ENCODE data around the gene ITPRIPL2. TPM values are rescaled to one million over a fixed set of nuclear protein-coding genes. Genes with fewer than 3 reads are reported as not detected.

ITPRIPL2 gene
- total and polyA plus RNA-seq, 2 of the 13 experiments (the other 11 are each of a cell fraction or from before 2014, with no cell fraction given), result 5.9 to 12.6 TPM

DNA sequence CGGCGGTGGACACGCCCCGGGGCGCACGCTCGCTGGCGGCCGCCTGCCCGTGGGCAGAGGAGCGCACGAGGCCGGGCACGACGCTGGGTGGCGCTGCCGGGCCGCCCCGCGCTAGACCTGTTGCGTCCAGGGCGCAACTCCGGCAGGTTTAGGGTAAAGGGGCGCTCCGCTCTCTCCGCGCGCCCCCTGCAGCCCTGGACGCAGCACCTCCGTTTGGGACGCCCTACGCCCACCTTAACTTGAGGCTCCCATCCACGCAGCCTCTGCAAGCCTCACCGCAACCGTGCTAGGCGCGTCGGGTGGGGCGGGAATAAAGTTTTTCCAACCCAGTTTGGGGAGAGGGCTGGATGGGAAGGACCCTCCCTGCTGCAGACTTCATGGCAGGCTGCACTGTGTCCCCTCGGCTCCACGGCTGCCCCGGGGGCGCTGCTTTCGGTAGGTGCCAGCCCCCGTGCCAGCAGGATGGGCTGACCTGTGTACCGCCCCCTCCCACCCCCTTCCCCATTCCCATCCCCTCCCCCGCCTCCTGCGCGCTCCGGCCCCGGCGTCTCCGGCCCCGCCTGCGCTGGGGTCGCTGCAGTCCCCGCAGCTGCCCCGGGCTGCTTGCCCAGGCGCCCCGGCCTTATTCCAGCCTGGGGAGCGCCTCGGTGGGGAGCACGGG, 54.1 kb downstream of the ITPRIPL2 start, which contains the start of gene SYT17 (continued):
- TF ChIP-seq, protein P1, sequence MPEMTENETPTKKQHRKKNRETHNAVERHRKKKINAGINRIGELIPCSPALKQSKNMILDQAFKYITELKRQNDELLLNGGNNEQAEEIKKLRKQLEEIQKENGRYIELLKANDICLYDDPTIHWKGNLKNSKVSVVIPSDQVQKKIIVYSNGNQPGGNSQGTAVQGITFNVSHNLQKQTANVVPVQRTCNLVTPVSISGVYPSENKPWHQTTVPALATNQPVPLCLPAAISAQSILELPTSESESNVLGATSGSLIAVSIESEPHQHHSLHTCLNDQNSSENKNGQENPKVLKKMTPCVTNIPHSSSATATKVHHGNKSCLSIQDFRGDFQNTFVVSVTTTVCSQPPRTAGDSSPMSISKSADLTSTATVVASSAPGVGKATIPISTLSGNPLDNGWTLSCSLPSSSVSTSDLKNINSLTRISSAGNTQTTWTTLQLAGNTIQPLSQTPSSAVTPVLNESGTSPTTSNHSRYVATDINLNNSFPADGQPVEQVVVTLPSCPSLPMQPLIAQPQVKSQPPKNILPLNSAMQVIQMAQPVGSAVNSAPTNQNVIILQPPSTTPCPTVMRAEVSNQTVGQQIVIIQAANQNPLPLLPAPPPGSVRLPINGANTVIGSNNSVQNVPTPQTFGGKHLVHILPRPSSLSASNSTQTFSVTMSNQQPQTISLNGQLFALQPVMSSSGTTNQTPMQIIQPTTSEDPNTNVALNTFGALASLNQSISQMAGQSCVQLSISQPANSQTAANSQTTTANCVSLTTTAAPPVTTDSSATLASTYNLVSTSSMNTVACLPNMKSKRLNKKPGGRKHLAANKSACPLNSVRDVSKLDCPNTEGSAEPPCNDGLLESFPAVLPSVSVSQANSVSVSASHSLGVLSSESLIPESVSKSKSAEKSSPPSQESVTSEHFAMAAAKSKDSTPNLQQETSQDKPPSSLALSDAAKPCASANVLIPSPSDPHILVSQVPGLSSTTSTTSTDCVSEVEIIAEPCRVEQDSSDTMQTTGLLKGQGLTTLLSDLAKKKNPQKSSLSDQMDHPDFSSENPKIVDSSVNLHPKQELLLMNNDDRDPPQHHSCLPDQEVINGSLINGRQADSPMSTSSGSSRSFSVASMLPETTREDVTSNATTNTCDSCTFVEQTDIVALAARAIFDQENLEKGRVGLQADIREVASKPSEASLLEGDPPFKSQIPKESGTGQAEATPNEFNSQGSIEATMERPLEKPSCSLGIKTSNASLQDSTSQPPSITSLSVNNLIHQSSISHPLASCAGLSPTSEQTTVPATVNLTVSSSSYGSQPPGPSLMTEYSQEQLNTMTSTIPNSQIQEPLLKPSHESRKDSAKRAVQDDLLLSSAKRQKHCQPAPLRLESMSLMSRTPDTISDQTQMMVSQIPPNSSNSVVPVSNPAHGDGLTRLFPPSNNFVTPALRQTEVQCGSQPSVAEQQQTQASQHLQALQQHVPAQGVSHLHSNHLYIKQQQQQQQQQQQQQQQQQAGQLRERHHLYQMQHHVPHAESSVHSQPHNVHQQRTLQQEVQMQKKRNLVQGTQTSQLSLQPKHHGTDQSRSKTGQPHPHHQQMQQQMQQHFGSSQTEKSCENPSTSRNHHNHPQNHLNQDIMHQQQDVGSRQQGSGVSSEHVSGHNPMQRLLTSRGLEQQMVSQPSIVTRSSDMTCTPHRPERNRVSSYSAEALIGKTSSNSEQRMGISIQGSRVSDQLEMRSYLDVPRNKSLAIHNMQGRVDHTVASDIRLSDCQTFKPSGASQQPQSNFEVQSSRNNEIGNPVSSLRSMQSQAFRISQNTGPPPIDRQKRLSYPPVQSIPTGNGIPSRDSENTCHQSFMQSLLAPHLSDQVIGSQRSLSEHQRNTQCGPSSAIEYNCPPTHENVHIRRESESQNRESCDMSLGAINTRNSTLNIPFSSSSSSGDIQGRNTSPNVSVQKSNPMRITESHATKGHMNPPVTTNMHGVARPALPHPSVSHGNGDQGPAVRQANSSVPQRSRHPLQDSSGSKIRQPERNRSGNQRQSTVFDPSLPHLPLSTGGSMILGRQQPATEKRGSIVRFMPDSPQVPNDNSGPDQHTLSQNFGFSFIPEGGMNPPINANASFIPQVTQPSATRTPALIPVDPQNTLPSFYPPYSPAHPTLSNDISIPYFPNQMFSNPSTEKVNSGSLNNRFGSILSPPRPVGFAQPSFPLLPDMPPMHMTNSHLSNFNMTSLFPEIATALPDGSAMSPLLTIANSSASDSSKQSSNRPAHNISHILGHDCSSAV (CRISPR knock-in tag; IDR thresholded peaks at IDR 0.05; ENCODE audit: borderline replicate concordance), result no peak
- TF ChIP-seq ZFX (CRISPR knock-in tag; IDR thresholded peaks at IDR 0.05; ENCODE audit: low read depth) (peak; percentile 44), GABPA (IDR thresholded peaks at IDR 0.05; ENCODE audit: low read depth, low read length) (no peak), GABPA (CRISPR knock-in tag; IDR thresholded peaks at IDR 0.05; ENCODE audit: low read depth) (no peak), CREM (IDR thresholded peaks at IDR 0.05) (no peak), CREM (CRISPR knock-in tag; IDR thresholded peaks at IDR 0.05) (no peak), NFYB (CRISPR knock-in tag; IDR thresholded peaks at IDR 0.05) (0 out of 2 replicates have a peak, but pooled peaks have one; percentile 10), PTBP1 (IDR thresholded peaks at IDR 0.05; ENCODE audit: low read depth, low read length, poor library complexity, severe bottlenecking) (no peak), NFIC (IDR thresholded peaks at IDR 0.05; ENCODE audit: low read length) (no peak), STAT5B (CRISPR knock-in tag; IDR thresholded peaks at IDR 0.05) (no peak), MIER2 (CRISPR knock-in tag; IDR thresholded peaks at IDR 0.05) (no peak), ZNF777 (CRISPR knock-in tag; IDR thresholded peaks at IDR 0.05) (peak; percentile 48; the same call in 1 of the 2 replicates), TBP (CRISPR knock-in tag; IDR thresholded peaks at IDR 0.05) (no peak), ZNF564 (CRISPR knock-in tag; IDR thresholded peaks at IDR 0.05) (no peak)
- TF ChIP-seq, protein P2, sequence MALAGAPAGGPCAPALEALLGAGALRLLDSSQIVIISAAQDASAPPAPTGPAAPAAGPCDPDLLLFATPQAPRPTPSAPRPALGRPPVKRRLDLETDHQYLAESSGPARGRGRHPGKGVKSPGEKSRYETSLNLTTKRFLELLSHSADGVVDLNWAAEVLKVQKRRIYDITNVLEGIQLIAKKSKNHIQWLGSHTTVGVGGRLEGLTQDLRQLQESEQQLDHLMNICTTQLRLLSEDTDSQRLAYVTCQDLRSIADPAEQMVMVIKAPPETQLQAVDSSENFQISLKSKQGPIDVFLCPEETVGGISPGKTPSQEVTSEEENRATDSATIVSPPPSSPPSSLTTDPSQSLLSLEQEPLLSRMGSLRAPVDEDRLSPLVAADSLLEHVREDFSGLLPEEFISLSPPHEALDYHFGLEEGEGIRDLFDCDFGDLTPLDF (CRISPR knock-in tag; IDR thresholded peaks at IDR 0.05), result no peak
- TF ChIP-seq, protein P3, sequence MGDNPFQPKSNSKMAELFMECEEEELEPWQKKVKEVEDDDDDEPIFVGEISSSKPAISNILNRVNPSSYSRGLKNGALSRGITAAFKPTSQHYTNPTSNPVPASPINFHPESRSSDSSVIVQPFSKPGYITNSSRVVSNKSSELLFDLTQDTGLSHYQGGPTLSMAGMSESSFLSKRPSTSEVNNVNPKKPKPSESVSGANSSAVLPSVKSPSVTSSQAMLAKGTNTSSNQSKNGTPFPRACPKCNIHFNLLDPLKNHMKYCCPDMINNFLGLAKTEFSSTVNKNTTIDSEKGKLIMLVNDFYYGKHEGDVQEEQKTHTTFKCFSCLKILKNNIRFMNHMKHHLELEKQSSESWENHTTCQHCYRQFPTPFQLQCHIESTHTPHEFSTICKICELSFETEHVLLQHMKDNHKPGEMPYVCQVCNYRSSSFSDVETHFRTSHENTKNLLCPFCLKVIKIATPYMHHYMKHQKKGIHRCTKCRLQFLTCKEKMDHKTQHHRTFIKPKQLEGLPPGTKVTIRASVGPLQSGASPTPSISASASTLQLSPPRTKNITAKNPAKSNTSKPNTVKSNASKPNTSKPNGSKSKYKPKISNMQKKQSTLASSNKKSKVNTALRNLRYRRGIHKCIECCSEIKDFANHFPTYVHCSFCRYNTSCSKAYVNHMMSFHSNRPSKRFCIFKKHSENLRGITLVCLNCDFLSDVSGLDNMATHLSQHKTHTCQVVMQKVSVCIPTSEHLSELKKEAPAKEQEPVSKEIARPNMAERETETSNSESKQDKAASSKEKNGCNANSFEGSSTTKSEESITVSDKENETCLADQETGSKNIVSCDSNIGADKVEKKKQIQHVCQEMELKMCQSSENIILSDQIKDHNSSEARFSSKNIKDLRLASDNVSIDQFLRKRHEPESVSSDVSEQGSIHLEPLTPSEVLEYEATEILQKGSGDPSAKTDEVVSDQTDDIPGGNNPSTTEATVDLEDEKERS (CRISPR knock-in tag; IDR thresholded peaks at IDR 0.05), result no peak
- TF ChIP-seq, protein P4, sequence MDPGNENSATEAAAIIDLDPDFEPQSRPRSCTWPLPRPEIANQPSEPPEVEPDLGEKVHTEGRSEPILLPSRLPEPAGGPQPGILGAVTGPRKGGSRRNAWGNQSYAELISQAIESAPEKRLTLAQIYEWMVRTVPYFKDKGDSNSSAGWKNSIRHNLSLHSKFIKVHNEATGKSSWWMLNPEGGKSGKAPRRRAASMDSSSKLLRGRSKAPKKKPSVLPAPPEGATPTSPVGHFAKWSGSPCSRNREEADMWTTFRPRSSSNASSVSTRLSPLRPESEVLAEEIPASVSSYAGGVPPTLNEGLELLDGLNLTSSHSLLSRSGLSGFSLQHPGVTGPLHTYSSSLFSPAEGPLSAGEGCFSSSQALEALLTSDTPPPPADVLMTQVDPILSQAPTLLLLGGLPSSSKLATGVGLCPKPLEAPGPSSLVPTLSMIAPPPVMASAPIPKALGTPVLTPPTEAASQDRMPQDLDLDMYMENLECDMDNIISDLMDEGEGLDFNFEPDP (CRISPR knock-in tag; conservative IDR thresholded peaks at IDR 0.05), result no peak

Measured in HepG2 (cell line).